ENCODE results near the gene CHD2.

The CHD2 gene

GRCh38 chr15:93018574-93018973 is 118.5 kb downstream of the CHD2 start:
- in situ Hi-C loops (cut with HindIII; ENCODE audit: low pct_ligation_motif_present, low sequenced_read_pairs) = no loop called here
- Histone ChIP-seq H3K4me3 (ENCODE audit: low read depth, low read length) (no peak overlapping the region), H3K36me3 (replicated peaks) (peaks cover 91% of the 10 kb centered on the region), H3K27ac (no peak overlapping the region), H3K27me3 (replicated peaks) (no peaks in the 10 kb centered on the region)
- TF ChIP-seq CTCF (IDR thresholded peaks at IDR 0.05; ENCODE audit: low read depth, low read length, missing control alignments) = peak; percentile 51
- DNase-seq = no peak

- Histone ChIP-seq H3K36me3 (replicated peaks) (peaks cover 89% of the 10 kb centered on the region), H3K4me3 (ENCODE audit: low read depth, low read length) (no peak overlapping the region), H3K27me3 (replicated peaks) (no peaks in the 10 kb centered on the region), H3K27ac (no peak overlapping the region)
- TF ChIP-seq CTCF (IDR thresholded peaks at IDR 0.05; ENCODE audit: low read depth, low read length, missing control alignments) = no peak
- DNase-seq = no peak
- in situ Hi-C loops (cut with HindIII; ENCODE audit: low pct_ligation_motif_present, low sequenced_read_pairs) = no loop called here
These were observed 119.0 kb downstream of the CHD2 start for GRCh38 chr15:93019090-93019489.

GRCh38 chr15:93019971-93020370 is 119.8 kb downstream of the CHD2 start:
- no peak for TF ChIP-seq CTCF (IDR thresholded peaks at IDR 0.05; ENCODE audit: low read depth, low read length, missing control alignments)
- H3K27me3 ChIP-seq (replicated peaks) = no peaks in the 10 kb centered on the region
- no peak overlapping the region for H3K4me3 ChIP-seq (ENCODE audit: low read depth, low read length)
- H3K27ac ChIP-seq = no peak overlapping the region
- H3K36me3 ChIP-seq (replicated peaks) = peaks cover 89% of the 10 kb centered on the region
- DNase-seq = no peak
- in situ Hi-C loops (cut with HindIII; ENCODE audit: low pct_ligation_motif_present, low sequenced_read_pairs) = no loop called here

GRCh38 chr15:93020976-93021772 is 121.0 kb downstream of the CHD2 start:
- in situ Hi-C loops (cut with HindIII; ENCODE audit: low pct_ligation_motif_present, low sequenced_read_pairs) = no loop called here
- peaks cover 89% of the 10 kb centered on the region for H3K36me3 ChIP-seq (replicated peaks)
- H3K27me3 ChIP-seq (replicated peaks) = no peaks in the 10 kb centered on the region

GRCh38 chr15:93024293-93024692 is 124.2 kb downstream of the CHD2 start:
- no peak for DNase-seq
- no peak overlapping the region for H3K4me3 ChIP-seq (ENCODE audit: low read depth, low read length)
- TF ChIP-seq CTCF (IDR thresholded peaks at IDR 0.05; ENCODE audit: low read depth, low read length, missing control alignments) = no peak
- in situ Hi-C loops (cut with HindIII; ENCODE audit: low pct_ligation_motif_present, low sequenced_read_pairs) = no loop called here
- peaks cover 81% of the 10 kb centered on the region for H3K36me3 ChIP-seq (replicated peaks)
- H3K27me3 ChIP-seq (replicated peaks) = no peaks in the 10 kb centered on the region
- H3K27ac ChIP-seq = no peak overlapping the region

More at GRCh38 chr15:93020976-93021772, 121.0 kb downstream of the CHD2 start:
- H3K27ac ChIP-seq = no peak overlapping the region
- no peak for TF ChIP-seq CTCF (IDR thresholded peaks at IDR 0.05; ENCODE audit: low read depth, low read length, missing control alignments)
- DNase-seq = no peak
- no peak overlapping the region for H3K4me3 ChIP-seq (ENCODE audit: low read depth, low read length)

Data from brain microvascular endothelial cell (primary cell).